ENCODE data around the gene STARD13.

DNA sequence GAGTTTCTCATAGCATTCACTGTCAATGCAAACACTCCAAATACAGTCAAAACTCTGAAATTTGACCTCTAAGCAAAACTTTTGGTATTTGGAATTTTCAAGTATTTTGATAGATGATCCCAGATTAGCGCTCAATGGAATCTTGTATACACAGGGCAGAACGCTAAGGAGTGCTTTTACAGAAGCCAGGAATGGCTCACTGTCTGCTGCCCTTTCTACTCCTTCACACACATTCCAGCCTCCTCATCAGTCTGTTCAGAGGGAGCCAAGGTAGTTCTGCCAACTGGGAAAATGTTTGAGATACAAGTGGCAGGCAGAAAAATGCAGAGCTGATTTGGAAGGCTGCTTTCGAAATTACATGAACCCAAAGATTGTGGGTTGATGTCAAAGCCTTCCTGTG is 4.4 kb upstream of the STARD13 start:
- no peak for TF ChIP-seq CTCF (IDR thresholded peaks at IDR 0.05)
- TF ChIP-seq EZH2phosphoT487 (IDR thresholded peaks at IDR 0.05) = no peak
